ENCODE results near the gene OGFR. TPM values are rescaled to one million over a fixed set of nuclear protein-coding genes. Genes with fewer than 3 reads are reported as not detected.

The OGFR gene
- total and polyA plus RNA-seq, 2 experiments from 2014 or later = 9.6 to 50.6 TPM

- no peak for DNase-seq (ENCODE audit: low spot score)
- Mint-ChIP-seq H3K4me1 (peaks cover 14% of the 10 kb centered on the region; the same call in 2 of the 3 replicates), H3K27ac (no peak overlapping the region), H3K4me3 (no peak overlapping the region), H3K9me3 (no peaks in the 10 kb centered on the region), H3K27me3 (ENCODE audit: insufficient read depth, low read depth, poor library complexity) (peaks cover 16% of the 10 kb centered on the region), H3K36me3 (ENCODE audit: low read depth) (no peaks in the 10 kb centered on the region)
- H3F3A ChIP-seq (replicated peaks; ENCODE audit: low read depth) = 0 out of 2 replicates have a peak, but pooled peaks cover 4% of the 10 kb centered on the region
- no peak for ATAC-seq
- H2AFZ ChIP-seq = no peak overlapping the region
- no peak overlapping the region for H3K4me2 ChIP-seq
- H3K4me3 ChIP-seq = no peak overlapping the region
- TF ChIP-seq ZNF462 (CRISPR knock-in tag; IDR thresholded peaks at IDR 0.05) (no peak), CREB1 (CRISPR knock-in tag; IDR thresholded peaks at IDR 0.05; ENCODE audit: low read depth) (no peak), EZH2 (IDR thresholded peaks at IDR 0.05; ENCODE audit: low read depth, unreplicated experiment) (no peak), STAT1 (IDR thresholded peaks at IDR 0.05; ENCODE audit: unreplicated experiment) (no peak), ZNF114 (CRISPR knock-in tag; IDR thresholded peaks at IDR 0.05) (no peak)
- peaks cover 7% of the 10 kb centered on the region; the same call in 1 of the 2 replicates for H3K27me3 ChIP-seq (ENCODE audit: insufficient read depth)
- H4K20me1 ChIP-seq (replicated peaks; ENCODE audit: insufficient read depth) = peaks cover 5% of the 10 kb centered on the region; the same call in 1 of the 2 replicates
- H3K79me2 ChIP-seq (replicated peaks; ENCODE audit: insufficient read depth) = peaks cover 8% of the 10 kb centered on the region; the same call in 1 of the 2 replicates
- no peaks in the 10 kb centered on the region for H3K9me2 ChIP-seq (ENCODE audit: insufficient read depth)
- H3K27ac ChIP-seq (ENCODE audit: low read depth) = no peak overlapping the region
- no peaks in the 10 kb centered on the region for H3K36me3 ChIP-seq (ENCODE audit: insufficient read depth)
- H3K4me1 ChIP-seq (ENCODE audit: insufficient read depth) = peaks cover 7% of the 10 kb centered on the region; the same call in 1 of the 2 replicates
These were observed 15.8 kb downstream of the OGFR start for GRCh38 chr20:62820208-62820961.

Measured in GM23338 (cell line).